ENCODE measurements around the gene MACO1.

The MACO1 gene

GRCh38 chr1:25476186-25477097 lies 45.7 kb downstream of the MACO1 start:
- H3K27ac ChIP-seq, result no peak overlapping the region
- no peak overlapping the region for H3K9ac ChIP-seq
- H4K20me1 ChIP-seq, result peaks cover 90% of the 10 kb centered on the region
- no peak overlapping the region for H3K4me2 ChIP-seq
- no peaks in the 10 kb centered on the region for H3K9me3 ChIP-seq
- no peak overlapping the region for H3K4me3 ChIP-seq
- H3K36me3 ChIP-seq, result peaks cover 56% of the 10 kb centered on the region
- H3K27me3 ChIP-seq, result no peaks in the 10 kb centered on the region
- TF ChIP-seq Cebpa-rat (IDR thresholded peaks at IDR 0.05), result no peak
- peaks cover 10% of the 10 kb centered on the region; the same call in 1 of the 2 replicates for H3K4me1 ChIP-seq

DNA sequence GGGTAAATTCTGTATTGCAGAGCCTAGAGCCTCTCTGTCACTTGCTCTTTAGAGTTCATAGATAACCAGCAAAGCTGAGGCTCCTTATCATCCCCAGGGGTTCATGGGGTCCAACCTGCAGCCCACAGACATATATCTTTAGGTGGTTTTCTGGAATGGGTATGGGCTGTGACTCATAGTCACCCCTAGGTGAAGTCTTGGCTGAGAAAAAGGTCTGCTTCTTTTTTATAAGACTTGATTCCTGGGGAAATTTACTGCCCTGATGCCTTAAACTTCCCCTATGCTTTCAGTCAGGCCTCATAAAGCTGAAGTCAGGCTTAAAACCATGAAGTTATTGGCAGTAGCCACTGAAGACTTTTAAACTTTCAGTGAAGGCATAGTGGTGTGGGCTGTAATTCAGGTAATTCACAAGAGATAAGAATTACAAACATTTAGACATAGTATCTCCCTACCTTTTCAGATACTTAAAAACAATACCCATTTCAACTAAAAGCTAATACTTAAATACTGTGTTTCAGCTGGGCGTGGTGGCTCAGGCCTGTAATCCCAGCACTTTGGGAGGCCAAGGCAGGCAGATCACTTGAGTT lies 46.8 kb downstream of the MACO1 start:
- H4K20me1 ChIP-seq, result peaks cover 93% of the 10 kb centered on the region
- H3K27me3 ChIP-seq, result no peaks in the 10 kb centered on the region
- peaks cover 59% of the 10 kb centered on the region for H3K36me3 ChIP-seq
- no peak overlapping the region for H3K4me2 ChIP-seq
- H3K4me3 ChIP-seq, result no peak overlapping the region
- no peak overlapping the region for H3K27ac ChIP-seq
- H3K9me3 ChIP-seq, result no peaks in the 10 kb centered on the region
- no peak overlapping the region for H3K9ac ChIP-seq
- no peak for TF ChIP-seq Cebpa-rat (IDR thresholded peaks at IDR 0.05)
- peaks cover 10% of the 10 kb centered on the region; the same call in 1 of the 2 replicates for H3K4me1 ChIP-seq

DNA sequence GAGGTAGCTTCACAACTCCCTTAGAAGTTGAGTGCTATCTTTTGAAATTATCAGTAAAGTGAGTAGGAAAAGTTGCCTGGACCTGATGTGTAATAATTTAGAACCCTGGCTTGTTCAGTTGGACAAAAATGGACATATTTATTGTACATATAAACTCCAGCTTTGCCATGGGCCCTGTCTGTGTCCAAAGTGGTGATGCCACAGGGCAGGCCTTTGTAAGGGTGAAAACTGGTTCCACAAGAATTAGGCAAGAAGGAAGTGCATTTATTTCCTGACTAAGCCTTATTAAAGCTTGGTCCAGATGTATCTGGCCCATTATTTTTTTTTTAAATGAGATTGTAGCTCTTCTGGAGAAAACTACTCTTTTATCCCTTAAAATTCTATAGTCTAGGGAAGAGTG lies 47.9 kb downstream of the MACO1 start:
- no peak overlapping the region for H3K27ac ChIP-seq
- H3K4me3 ChIP-seq, result no peak overlapping the region
- no peaks in the 10 kb centered on the region for H3K9me3 ChIP-seq
- peaks cover 67% of the 10 kb centered on the region for H3K36me3 ChIP-seq
- H3K4me2 ChIP-seq, result no peak overlapping the region
- no peaks in the 10 kb centered on the region for H3K27me3 ChIP-seq
- no peak for TF ChIP-seq Cebpa-rat (IDR thresholded peaks at IDR 0.05)
- H3K4me1 ChIP-seq, result peaks cover 3% of the 10 kb centered on the region; the same call in 1 of the 2 replicates
- no peak overlapping the region for H3K9ac ChIP-seq
- peaks cover 91% of the 10 kb centered on the region for H4K20me1 ChIP-seq

- no peak overlapping the region for H3K27ac ChIP-seq
- no peaks in the 10 kb centered on the region for H3K9me3 ChIP-seq
- peaks cover 85% of the 10 kb centered on the region for H4K20me1 ChIP-seq
- no peaks in the 10 kb centered on the region for H3K4me1 ChIP-seq
- TF ChIP-seq Cebpa-rat (IDR thresholded peaks at IDR 0.05), result no peak
- no peak overlapping the region for H3K9ac ChIP-seq
- no peaks in the 10 kb centered on the region for H3K27me3 ChIP-seq
- peaks cover 74% of the 10 kb centered on the region for H3K36me3 ChIP-seq
- no peak overlapping the region for H3K4me3 ChIP-seq
- no peak overlapping the region for H3K4me2 ChIP-seq
Observed at GRCh38 chr1:25481625-25482024, 50.9 kb downstream of the MACO1 start.

- peaks cover 76% of the 10 kb centered on the region for H3K36me3 ChIP-seq
- no peak overlapping the region for H3K9ac ChIP-seq
- no peaks in the 10 kb centered on the region for H3K9me3 ChIP-seq
- H3K27ac ChIP-seq, result no peak overlapping the region
- peaks cover 79% of the 10 kb centered on the region for H4K20me1 ChIP-seq
- no peak overlapping the region for H3K4me3 ChIP-seq
- H3K4me1 ChIP-seq, result no peaks in the 10 kb centered on the region
- TF ChIP-seq Cebpa-rat (IDR thresholded peaks at IDR 0.05), result no peak
- H3K4me2 ChIP-seq, result no peak overlapping the region
- no peaks in the 10 kb centered on the region for H3K27me3 ChIP-seq
Observed at GRCh38 chr1:25482211-25482610, 51.5 kb downstream of the MACO1 start.

DNA sequence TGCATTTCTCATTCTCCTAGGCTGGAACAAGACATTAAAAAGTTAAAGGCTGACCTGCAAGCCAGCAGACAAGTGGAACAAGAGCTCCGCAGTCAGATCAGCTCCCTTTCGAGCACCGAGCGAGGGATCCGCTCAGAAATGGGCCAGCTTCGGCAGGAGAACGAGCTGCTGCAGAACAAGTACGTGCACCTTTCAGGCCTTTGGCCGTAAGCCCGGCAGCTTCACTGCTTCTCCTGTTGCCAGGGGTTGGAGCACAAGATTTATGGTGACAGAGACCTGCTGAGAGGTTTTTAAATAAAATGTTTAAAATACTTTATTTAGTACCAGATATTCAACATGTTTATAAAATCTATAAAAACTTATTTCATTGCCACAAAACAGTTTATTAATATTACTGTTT lies 53.4 kb downstream of the MACO1 start:
- H3K36me3 ChIP-seq, result peaks cover 79% of the 10 kb centered on the region
- no peak overlapping the region for H3K27ac ChIP-seq
- H3K4me3 ChIP-seq, result no peak overlapping the region
- H3K27me3 ChIP-seq, result no peaks in the 10 kb centered on the region
- peaks cover 61% of the 10 kb centered on the region for H4K20me1 ChIP-seq
- no peak overlapping the region for H3K4me2 ChIP-seq
- H3K9ac ChIP-seq, result no peak overlapping the region
- H3K4me1 ChIP-seq, result no peaks in the 10 kb centered on the region
- H3K9me3 ChIP-seq, result no peaks in the 10 kb centered on the region
- no peak for TF ChIP-seq Cebpa-rat (IDR thresholded peaks at IDR 0.05)

DNA sequence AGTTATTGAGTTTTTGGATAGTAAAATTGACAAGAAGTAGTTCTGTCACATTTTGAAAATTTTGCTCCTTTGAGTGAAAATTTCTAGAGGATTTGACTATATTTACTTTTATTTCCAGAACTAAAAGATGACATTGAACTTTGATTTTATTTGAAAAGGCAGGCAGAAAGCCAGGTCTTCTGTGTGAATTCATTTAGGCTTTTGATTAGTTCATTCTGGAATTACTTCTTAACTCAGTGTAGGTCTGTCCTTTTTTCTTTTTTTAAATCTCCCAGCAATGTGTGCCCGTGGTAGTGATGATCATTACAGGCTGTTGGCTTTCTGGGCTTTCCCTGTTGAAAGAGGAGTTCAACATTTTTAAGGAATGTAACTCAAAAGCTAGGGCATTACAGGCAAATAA lies 53.8 kb downstream of the MACO1 start:
- H4K20me1 ChIP-seq, result peaks cover 61% of the 10 kb centered on the region
- no peak overlapping the region for H3K4me3 ChIP-seq
- H3K36me3 ChIP-seq, result peaks cover 79% of the 10 kb centered on the region
- no peaks in the 10 kb centered on the region for H3K9me3 ChIP-seq
- no peak overlapping the region for H3K9ac ChIP-seq
- no peaks in the 10 kb centered on the region for H3K4me1 ChIP-seq
- no peaks in the 10 kb centered on the region for H3K27me3 ChIP-seq
- no peak for TF ChIP-seq Cebpa-rat (IDR thresholded peaks at IDR 0.05)
- H3K27ac ChIP-seq, result no peak overlapping the region
- no peak overlapping the region for H3K4me2 ChIP-seq

DNA sequence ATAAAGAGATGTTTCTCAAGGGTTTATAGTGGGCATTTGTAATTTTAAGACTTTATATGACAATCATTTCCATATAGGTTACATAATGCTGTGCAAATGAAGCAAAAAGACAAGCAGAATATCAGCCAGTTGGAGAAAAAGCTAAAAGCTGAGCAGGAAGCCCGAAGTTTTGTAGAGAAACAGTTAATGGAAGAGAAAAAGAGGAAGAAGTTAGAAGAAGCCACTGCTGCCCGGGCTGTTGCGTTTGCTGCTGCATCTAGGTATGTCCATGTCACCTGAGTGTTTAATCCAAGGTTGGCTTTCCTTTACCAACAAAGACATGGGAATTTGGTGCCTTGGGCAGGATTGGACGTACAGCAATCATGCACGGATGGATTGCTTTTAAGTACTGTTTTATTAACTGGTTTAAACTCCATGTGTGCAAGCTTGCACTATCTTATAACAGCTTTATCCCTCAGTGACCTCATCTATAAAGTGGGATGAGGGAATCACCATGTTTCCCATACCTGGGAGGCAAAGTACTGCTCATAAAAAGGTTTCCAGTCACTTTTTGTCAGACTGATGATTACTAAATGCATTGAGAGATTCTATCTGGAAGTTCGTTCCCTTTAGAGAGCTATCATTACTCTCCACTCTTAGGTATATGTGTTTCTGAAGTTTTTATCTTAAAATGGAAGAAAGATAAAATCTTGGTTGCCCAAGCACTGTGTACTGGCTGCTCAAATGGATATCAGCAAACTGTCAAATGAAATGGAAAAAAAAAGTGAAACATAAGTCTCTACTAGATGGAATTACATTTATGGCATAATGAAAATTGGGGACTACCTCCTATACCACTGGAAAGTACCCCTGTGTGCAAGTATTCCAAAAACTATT lies 55.1 kb downstream of the MACO1 start:
- Histone ChIP-seq H3K36me3 (peaks cover 88% of the 10 kb centered on the region), H3K4me1 (no peaks in the 10 kb centered on the region), H3K9ac (no peak overlapping the region), H3K27ac (no peak overlapping the region), H4K20me1 (peaks cover 54% of the 10 kb centered on the region), H3K4me3 (no peak overlapping the region), H3K27me3 (no peaks in the 10 kb centered on the region), H3K4me2 (no peak overlapping the region), H3K9me3 (no peaks in the 10 kb centered on the region)
- TF ChIP-seq Cebpa-rat (IDR thresholded peaks at IDR 0.05), result no peak

- H3K9me3 ChIP-seq, result no peaks in the 10 kb centered on the region
- no peak for TF ChIP-seq Cebpa-rat (IDR thresholded peaks at IDR 0.05)
- H3K36me3 ChIP-seq, result peaks cover 90% of the 10 kb centered on the region
- no peaks in the 10 kb centered on the region for H3K27me3 ChIP-seq
- H3K4me3 ChIP-seq, result no peak overlapping the region
- H3K4me2 ChIP-seq, result no peak overlapping the region
- peaks cover 47% of the 10 kb centered on the region for H4K20me1 ChIP-seq
- H3K27ac ChIP-seq, result no peak overlapping the region
- H3K9ac ChIP-seq, result no peak overlapping the region
- H3K4me1 ChIP-seq, result no peaks in the 10 kb centered on the region
Observed at GRCh38 chr1:25486602-25487001, 55.9 kb downstream of the MACO1 start.

All from BLaER1 (cell line).